Activated CD4-positive, alpha-beta T cell treated with anti-CD3 and anti-CD28 coated beads, Interleukin-2, Interleukin-6, amounts not matched to agents 100 ng/mL and 50 ng/mL, durations not matched to agents 16 hours and 8 hours (primary cell): Measurements from ENCODE around the gene UQCRC2.
"Not testable (repeated sequence)": the region's sequence is repeated elsewhere in the genome, so short reads cannot be mapped to it uniquely, and the experiment has no call there.

Experiments
- DNase-seq: peaks from one replicate; pipeline ENCODE4 v3.0.0-alpha.2; 2020

UQCRC2 gene

GRCh38 chr16:21984062-21984461 is 30.9 kb downstream of the UQCRC2 start:
- no peak for DNase-seq

- DNase-seq = no peak
Observed at GRCh38 chr16:21985524-21985923, 32.4 kb downstream of the UQCRC2 start.

- DNase-seq = no peak
Observed at GRCh38 chr16:21986692-21987246, 33.6 kb downstream of the UQCRC2 start.

- no peak for DNase-seq
Observed at GRCh38 chr16:21987498-21987897, 34.3 kb downstream of the UQCRC2 start.

GRCh38 chr16:21989133-21989532 is 36.0 kb downstream of the UQCRC2 start:
- no peak for DNase-seq

GRCh38 chr16:21989751-21990150 is 36.6 kb downstream of the UQCRC2 start:
- DNase-seq = no peak

- no peak for DNase-seq
Observed at GRCh38 chr16:21990381-21990944, 37.3 kb downstream of the UQCRC2 start.

GRCh38 chr16:21991621-21992020 is 38.5 kb downstream of the UQCRC2 start:
- peak; percentile 47 for DNase-seq

- DNase-seq = no peak
Observed at GRCh38 chr16:21994856-21995465, 41.8 kb downstream of the UQCRC2 start.

- DNase-seq = no peak
Observed at GRCh38 chr16:21996923-21997696, 43.9 kb downstream of the UQCRC2 start.

GRCh38 chr16:21997697-21998480 is 44.7 kb downstream of the UQCRC2 start:
- DNase-seq = no peak

GRCh38 chr16:22001591-22001990 is 48.4 kb downstream of the UQCRC2 start:
- DNase-seq = no peak

GRCh38 chr16:22002047-22002446 is 48.9 kb downstream of the UQCRC2 start:
- not testable (repeated sequence) for DNase-seq

- no peak for DNase-seq
Observed at GRCh38 chr16:22003195-22003594, 50.0 kb downstream of the UQCRC2 start.

GRCh38 chr16:22004341-22004740 is 51.2 kb downstream of the UQCRC2 start:
- no peak for DNase-seq

GRCh38 chr16:22005746-22006145 is 52.6 kb downstream of the UQCRC2 start:
- no peak for DNase-seq

- DNase-seq = no peak
Observed at GRCh38 chr16:22006636-22007035, 53.5 kb downstream of the UQCRC2 start.

GRCh38 chr16:22007159-22007508 is 54.0 kb downstream of the UQCRC2 start:
- DNase-seq = no peak

GRCh38 chr16:22007509-22008214 is 54.5 kb downstream of the UQCRC2 start, which contains the start of gene MOSMO:
Gene MOSMO (plus strand): TSS chr16:22008111. CDS start chr16:22008302, 191 bp downstream.
- DNase-seq = peak; percentile 72

GRCh38 chr16:22008215-22009059 is 55.3 kb downstream of the UQCRC2 start:
- peak; percentile 29 for DNase-seq

GRCh38 chr16:22010902-22011301 is 57.7 kb downstream of the UQCRC2 start:
- DNase-seq = no peak
